ENCODE results near the gene HAPLN2. TPM values are rescaled to one million over a fixed set of nuclear protein-coding genes. Genes with fewer than 3 reads are reported as not detected.
"Not testable (repeated sequence)": the region's sequence is repeated elsewhere in the genome, so short reads cannot be mapped to it uniquely, and the experiment has no call there.

HAPLN2 gene
- total RNA-seq, 2 donors from 2014 or later, result 0.30 to 1.5 TPM

- Mint-ChIP-seq H3K4me1 (peaks cover 6% of the 10 kb centered on the region), H3K4me3 (no peak overlapping the region), H3K36me3 (ENCODE audit: low read depth) (no peaks in the 10 kb centered on the region), H3K9me3 (no peaks in the 10 kb centered on the region), H3K27me3 (peaks cover 47% of the 10 kb centered on the region), H3K27ac (no peak overlapping the region)
- no peak for ATAC-seq (replicated peaks)
Observed at GRCh38 chr1:156622581-156623297, 3.5 kb downstream of the HAPLN2 start.

GRCh38 chr1:156623946-156624813 is 5.0 kb downstream of the HAPLN2 start:
- peaks cover 6% of the 10 kb centered on the region for H3K4me1 Mint-ChIP-seq
- peak; percentile 65 for ATAC-seq (replicated peaks)

GRCh38 chr1:156624814-156625435 is 5.7 kb downstream of the HAPLN2 start:
- Mint-ChIP-seq H3K4me1 (peaks cover 6% of the 10 kb centered on the region), H3K27me3 (peaks cover 36% of the 10 kb centered on the region), H3K27ac (no peak overlapping the region), H3K4me3 (peak overlapping the region; percentile 64), H3K36me3 (ENCODE audit: low read depth) (no peaks in the 10 kb centered on the region), H3K9me3 (no peaks in the 10 kb centered on the region)
- ATAC-seq (replicated peaks), result peak; percentile 17

More at GRCh38 chr1:156623946-156624813, 5.0 kb downstream of the HAPLN2 start:
- no peaks in the 10 kb centered on the region for H3K36me3 Mint-ChIP-seq (ENCODE audit: low read depth)
- peak overlapping the region; percentile 64 for H3K4me3 Mint-ChIP-seq
- no peak overlapping the region for H3K27ac Mint-ChIP-seq
- H3K9me3 Mint-ChIP-seq, result no peaks in the 10 kb centered on the region
- peaks cover 40% of the 10 kb centered on the region for H3K27me3 Mint-ChIP-seq

GRCh38 chr1:156625436-156626078 is 6.3 kb downstream of the HAPLN2 start:
- Mint-ChIP-seq H3K27me3 (peaks cover 31% of the 10 kb centered on the region), H3K9me3 (no peaks in the 10 kb centered on the region), H3K4me3 (peak overlapping the region; percentile 64), H3K4me1 (peaks cover 6% of the 10 kb centered on the region), H3K36me3 (ENCODE audit: low read depth) (no peaks in the 10 kb centered on the region), H3K27ac (no peak overlapping the region)
- peak; percentile 67 for ATAC-seq (replicated peaks)

- no peaks in the 10 kb centered on the region for H3K36me3 Mint-ChIP-seq (ENCODE audit: low read depth)
- no peak for ATAC-seq (replicated peaks)
- H3K9me3 Mint-ChIP-seq, result no peaks in the 10 kb centered on the region
- H3K4me3 Mint-ChIP-seq, result peak overlapping the region; percentile 64
- H3K27me3 Mint-ChIP-seq, result peaks cover 31% of the 10 kb centered on the region
- H3K27ac Mint-ChIP-seq, result no peak overlapping the region
- peaks cover 6% of the 10 kb centered on the region for H3K4me1 Mint-ChIP-seq
Observed at GRCh38 chr1:156626079-156626438, 6.8 kb downstream of the HAPLN2 start.

GRCh38 chr1:156627313-156627880 is 8.2 kb downstream of the HAPLN2 start:
- ATAC-seq (replicated peaks), result peak; percentile 37
- Mint-ChIP-seq H3K4me3 (no peak overlapping the region), H3K36me3 (ENCODE audit: low read depth) (no peaks in the 10 kb centered on the region), H3K9me3 (no peaks in the 10 kb centered on the region), H3K27ac (no peak overlapping the region), H3K4me1 (peaks cover 6% of the 10 kb centered on the region), H3K27me3 (peaks cover 34% of the 10 kb centered on the region)

- H3K27me3 Mint-ChIP-seq, result peaks cover 39% of the 10 kb centered on the region
- H3K36me3 Mint-ChIP-seq (ENCODE audit: low read depth), result no peaks in the 10 kb centered on the region
- no peak for ATAC-seq (replicated peaks)
- peaks cover 6% of the 10 kb centered on the region for H3K4me1 Mint-ChIP-seq
- H3K4me3 Mint-ChIP-seq, result no peak overlapping the region
- H3K27ac Mint-ChIP-seq, result no peak overlapping the region
- H3K9me3 Mint-ChIP-seq, result no peaks in the 10 kb centered on the region
Observed at GRCh38 chr1:156629823-156630449, 10.7 kb downstream of the HAPLN2 start.

- H3K9me3 Mint-ChIP-seq; H3K36me3 Mint-ChIP-seq (ENCODE audit: low read depth); H3K4me1 Mint-ChIP-seq; H3K4me3 Mint-ChIP-seq; H3K27ac Mint-ChIP-seq; ATAC-seq (replicated peaks): not testable (repeated sequence)
- H3K27me3 Mint-ChIP-seq, result peaks cover 36% of the 10 kb centered on the region
Observed at GRCh38 chr1:156631152-156631551, 11.9 kb downstream of the HAPLN2 start.

- Mint-ChIP-seq H3K4me3 (no peak overlapping the region), H3K4me1 (no peaks in the 10 kb centered on the region), H3K9me3 (no peaks in the 10 kb centered on the region), H3K27ac (no peak overlapping the region), H3K27me3 (peaks cover 37% of the 10 kb centered on the region), H3K36me3 (ENCODE audit: low read depth) (no peaks in the 10 kb centered on the region)
- no peak for ATAC-seq (replicated peaks)
Observed at GRCh38 chr1:156632355-156632754, 13.1 kb downstream of the HAPLN2 start.

GRCh38 chr1:156638189-156638985 is 19.2 kb downstream of the HAPLN2 start:
- Mint-ChIP-seq H3K27ac (no peak overlapping the region), H3K36me3 (ENCODE audit: low read depth) (peaks cover 4% of the 10 kb centered on the region), H3K27me3 (peaks cover 61% of the 10 kb centered on the region), H3K4me3 (no peak overlapping the region), H3K9me3 (no peaks in the 10 kb centered on the region), H3K4me1 (peaks cover 5% of the 10 kb centered on the region)
- ATAC-seq (replicated peaks), result no peak

- no peaks in the 10 kb centered on the region for H3K9me3 Mint-ChIP-seq
- peaks cover 4% of the 10 kb centered on the region for H3K36me3 Mint-ChIP-seq (ENCODE audit: low read depth)
- H3K27ac Mint-ChIP-seq, result no peak overlapping the region
- peaks cover 11% of the 10 kb centered on the region for H3K4me1 Mint-ChIP-seq
- no peak overlapping the region for H3K4me3 Mint-ChIP-seq
- ATAC-seq (replicated peaks), result no peak
- peaks cover 61% of the 10 kb centered on the region for H3K27me3 Mint-ChIP-seq
Observed at GRCh38 chr1:156639601-156640101, 20.4 kb downstream of the HAPLN2 start.

- Mint-ChIP-seq H3K27ac (no peak overlapping the region), H3K9me3 (no peaks in the 10 kb centered on the region), H3K4me3 (peak overlapping the region; percentile 62), H3K36me3 (ENCODE audit: low read depth) (peaks cover 4% of the 10 kb centered on the region), H3K27me3 (peaks cover 70% of the 10 kb centered on the region), H3K4me1 (peaks cover 11% of the 10 kb centered on the region)
- no peak for ATAC-seq (replicated peaks)
Observed at GRCh38 chr1:156640842-156641706, 21.9 kb downstream of the HAPLN2 start.

All from activated T-helper 17 cell treated with anti-CD3 and anti-CD28 coated beads, Interleukin-2, amount 50 U/mL, for 72 hours (primary cell).